HEK293 (cell line): ENCODE measurements around the gene CCDC34.

ENCODE experiments used
- CTCF ChIA-PET: fragments of 350-600 bp; formaldehyde crosslinking; extraction: SDS; loops from one replicate; lab custom pipeline; 2021; ENCODE audit warnings: antibody characterized with exemption; lab: Yijun Ruan, JAX
- POLR2A ChIA-PET: fragments of 300-600 bp; formaldehyde crosslinking; extraction: SDS; loops from one replicate; lab custom pipeline; 2020; ENCODE audit warnings: antibody characterized with exemption, inconsistent platforms; lab: Yijun Ruan, JAX
- H3K27ac ChIP-seq: fragments of 200-500 bp; sonication (Bioruptor generic); 2 replicates; pipeline ENCODE4 v1.5.1; 2014; ENCODE audit warnings: low read depth, low read length, control low read depth, inconsistent platforms; ENCODE audit errors: extremely low read depth
- H3K36me3 ChIP-seq, 2 experiments: fragments of 200-500 bp in 1 of 2; sonication (Bioruptor generic) in 1 of 2; 1 replicate in 1 of 2; 2 replicates in 1 of 2; pipeline ENCODE4 v1.5.1; 2014 to 2017; ENCODE audit warnings: inconsistent platforms in 2 of 2, low read length in 2 of 2; ENCODE audit not compliant: control insufficient read depth in 2 of 2, insufficient read depth in 1 of 2
- H3K4me1 ChIP-seq: fragments of 200-500 bp; sonication (Bioruptor generic); 2 replicates; pipeline ENCODE4 v1.5.1; 2014; ENCODE audit warnings: mild to moderate bottlenecking, low read length, inconsistent platforms; ENCODE audit not compliant: control insufficient read depth, insufficient read depth
- H3K4me3 ChIP-seq: 2 replicates; pipeline ENCODE4 v1.5.1; 2011; ENCODE audit warnings: low read depth, mild to moderate bottlenecking, control low read depth, low read length, moderate library complexity
- H3K9me3 ChIP-seq: fragments of 200-500 bp; sonication (Bioruptor generic); 2 replicates; pipeline ENCODE4 v1.5.1; 2014; ENCODE audit warnings: low read depth, low read length, inconsistent platforms; ENCODE audit not compliant: control insufficient read depth, insufficient read depth
- BCL11B ChIP-seq: fragments of 450-650 bp; formaldehyde crosslinking; IDR thresholded peaks from 2 replicates; pipeline ENCODE4 v1.5.1; 2016; ENCODE audit warnings: low read depth, missing biosample characterization, missing genetic modification characterization
- FEZF1 ChIP-seq: fragments of 450-650 bp; formaldehyde crosslinking; IDR thresholded peaks from 2 replicates; pipeline ENCODE4 v1.5.1; 2016; ENCODE audit warnings: missing biosample characterization, missing genetic modification characterization
- GLIS2 ChIP-seq: fragments of 450-650 bp; formaldehyde crosslinking; IDR thresholded peaks from 2 replicates; pipeline ENCODE4 v1.5.1; 2016; ENCODE audit warnings: missing biosample characterization, missing genetic modification characterization
- REPIN1 ChIP-seq: fragments of 450-650 bp; formaldehyde crosslinking; IDR thresholded peaks from 2 replicates; pipeline ENCODE4 v1.5.1; 2017; ENCODE audit warnings: missing biosample characterization, missing genetic modification characterization, low read depth
- ZBTB17 ChIP-seq: fragments of 450-650 bp; formaldehyde crosslinking; IDR thresholded peaks from 2 replicates; pipeline ENCODE4 v1.5.1; 2016; ENCODE audit warnings: missing biosample characterization, missing genetic modification characterization
- ZNF16 ChIP-seq: fragments of 450-650 bp; formaldehyde crosslinking; IDR thresholded peaks from 2 replicates; pipeline ENCODE4 v1.5.1; 2016; ENCODE audit warnings: low read depth, missing biosample characterization, missing genetic modification characterization
- ZNF174 ChIP-seq: fragments of 450-650 bp; formaldehyde crosslinking; IDR thresholded peaks from 2 replicates; pipeline ENCODE4 v1.5.0; 2017; ENCODE audit warnings: missing biosample characterization, mild to moderate bottlenecking, missing genetic modification characterization
- ZNF266 ChIP-seq: fragments of 450-650 bp; formaldehyde crosslinking; IDR thresholded peaks from 2 replicates; pipeline ENCODE4 v1.5.1; 2016; ENCODE audit warnings: missing biosample characterization, missing genetic modification characterization, low read depth
- ZNF426 ChIP-seq: fragments of 450-650 bp; formaldehyde crosslinking; IDR thresholded peaks from 2 replicates; pipeline ENCODE4 v1.5.1; 2017; ENCODE audit warnings: missing biosample characterization, missing genetic modification characterization, mild to moderate bottlenecking, inconsistent platforms, moderate library complexity
- ZNF530 ChIP-seq: fragments of 450-650 bp; formaldehyde crosslinking; IDR thresholded peaks from 2 replicates; pipeline ENCODE4 v1.5.1; 2016; ENCODE audit warnings: low read depth, missing biosample characterization, missing genetic modification characterization
- ZNF843 ChIP-seq: fragments of 450-650 bp; formaldehyde crosslinking; IDR thresholded peaks from 2 replicates; pipeline ENCODE4 v1.5.1; 2016; ENCODE audit warnings: missing biosample characterization, missing genetic modification characterization
- TF ChIP-seq, protein P1 (sequence below): fragments of 450-650 bp; formaldehyde crosslinking; IDR thresholded peaks from 2 replicates; pipeline ENCODE4 v1.5.1; 2016; ENCODE audit warnings: missing biosample characterization, missing genetic modification characterization, borderline replicate concordance
- TF ChIP-seq, protein P2 (sequence below): fragments of 450-650 bp; formaldehyde crosslinking; IDR thresholded peaks from 2 replicates; pipeline ENCODE4 v1.5.1; 2016; ENCODE audit warnings: missing biosample characterization, missing genetic modification characterization
- TF ChIP-seq, protein P3 (sequence below): fragments of 450-650 bp; formaldehyde crosslinking; IDR thresholded peaks from 2 replicates; pipeline ENCODE4 v1.5.1; 2016; ENCODE audit warnings: missing biosample characterization, missing genetic modification characterization, borderline replicate concordance
- TF ChIP-seq, protein P4 (sequence below): fragments of 450-650 bp; formaldehyde crosslinking; IDR thresholded peaks from 2 replicates; pipeline ENCODE4 v1.5.1; 2016; ENCODE audit warnings: missing biosample characterization, missing genetic modification characterization

Gene CCDC34

DNA sequence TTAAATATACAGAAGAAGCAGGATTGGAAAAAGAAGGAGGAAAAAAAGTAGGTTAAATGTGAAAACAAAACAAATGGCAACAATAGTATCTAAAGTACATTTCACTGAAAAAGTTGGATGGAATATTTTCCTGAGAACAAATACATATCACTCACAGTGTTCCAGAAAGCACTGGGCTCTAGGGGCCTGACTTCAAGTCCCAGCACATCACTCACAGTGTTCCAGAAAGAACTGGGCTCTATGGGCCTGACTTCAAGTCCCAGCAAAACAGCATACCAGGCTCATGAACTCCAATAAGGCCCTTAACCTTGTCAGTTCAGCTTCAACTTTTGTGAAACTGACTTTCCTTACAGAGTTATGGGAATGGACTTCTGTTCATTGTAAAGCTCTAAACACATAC, 46.0 kb upstream of the CCDC34 start (continued):
- TF ChIP-seq, protein P1, sequence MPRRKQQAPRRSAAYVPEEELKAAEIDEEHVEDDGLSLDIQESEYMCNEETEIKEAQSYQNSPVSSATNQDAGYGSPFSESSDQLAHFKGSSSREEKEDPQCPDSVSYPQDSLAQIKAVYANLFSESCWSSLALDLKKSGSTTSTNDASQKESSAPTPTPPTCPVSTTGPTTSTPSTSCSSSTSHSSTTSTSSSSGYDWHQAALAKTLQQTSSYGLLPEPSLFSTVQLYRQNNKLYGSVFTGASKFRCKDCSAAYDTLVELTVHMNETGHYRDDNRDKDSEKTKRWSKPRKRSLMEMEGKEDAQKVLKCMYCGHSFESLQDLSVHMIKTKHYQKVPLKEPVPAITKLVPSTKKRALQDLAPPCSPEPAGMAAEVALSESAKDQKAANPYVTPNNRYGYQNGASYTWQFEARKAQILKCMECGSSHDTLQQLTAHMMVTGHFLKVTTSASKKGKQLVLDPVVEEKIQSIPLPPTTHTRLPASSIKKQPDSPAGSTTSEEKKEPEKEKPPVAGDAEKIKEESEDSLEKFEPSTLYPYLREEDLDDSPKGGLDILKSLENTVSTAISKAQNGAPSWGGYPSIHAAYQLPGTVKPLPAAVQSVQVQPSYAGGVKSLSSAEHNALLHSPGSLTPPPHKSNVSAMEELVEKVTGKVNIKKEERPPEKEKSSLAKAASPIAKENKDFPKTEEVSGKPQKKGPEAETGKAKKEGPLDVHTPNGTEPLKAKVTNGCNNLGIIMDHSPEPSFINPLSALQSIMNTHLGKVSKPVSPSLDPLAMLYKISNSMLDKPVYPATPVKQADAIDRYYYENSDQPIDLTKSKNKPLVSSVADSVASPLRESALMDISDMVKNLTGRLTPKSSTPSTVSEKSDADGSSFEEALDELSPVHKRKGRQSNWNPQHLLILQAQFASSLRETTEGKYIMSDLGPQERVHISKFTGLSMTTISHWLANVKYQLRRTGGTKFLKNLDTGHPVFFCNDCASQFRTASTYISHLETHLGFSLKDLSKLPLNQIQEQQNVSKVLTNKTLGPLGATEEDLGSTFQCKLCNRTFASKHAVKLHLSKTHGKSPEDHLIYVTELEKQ (tag by site-specific recombination), result no peak
- TF ChIP-seq ZNF266 (tag by site-specific recombination), result no peak
- TF ChIP-seq ZNF530 (tag by site-specific recombination), result no peak
- no peak for TF ChIP-seq ZNF16
- TF ChIP-seq ZBTB17, result no peak
- no peak for TF ChIP-seq REPIN1 (tag by site-specific recombination)

DNA sequence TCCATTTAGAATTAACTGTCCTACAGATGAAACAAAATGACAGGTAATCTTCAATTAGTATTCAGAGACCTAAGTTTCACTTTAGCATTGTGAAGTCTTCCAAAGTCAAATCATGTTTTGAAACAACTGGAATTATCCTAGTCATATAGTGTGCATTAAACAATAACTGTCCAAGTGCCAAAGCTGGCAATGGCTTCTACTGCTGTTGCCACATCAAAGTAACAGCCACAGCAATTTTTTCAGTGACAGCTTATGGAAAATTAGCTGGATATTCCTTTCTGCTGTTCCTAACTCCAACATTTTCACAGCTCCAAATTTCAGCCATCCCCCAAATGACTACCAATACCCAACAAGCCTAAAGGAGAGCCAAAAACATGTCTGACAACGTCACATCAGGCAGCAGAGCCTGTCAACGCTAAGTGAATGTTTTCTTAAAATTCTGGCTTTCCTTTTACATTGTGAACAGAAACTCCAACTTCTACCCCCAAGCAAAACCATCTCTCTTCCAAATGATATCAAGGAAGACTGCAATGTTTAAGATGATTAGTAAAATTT, 45.3 kb upstream of the CCDC34 start:
- Histone ChIP-seq H3K36me3 (peaks cover 0 to 3% of the 10 kb centered on the region in 2 experiments; a peak in 1 of 3 replicates), H3K27ac (no peak overlapping the region), H3K4me1 (no peaks in the 10 kb centered on the region)
- POLR2A ChIA-PET, result no interaction called here
- TF ChIP-seq BCL11B (tag by site-specific recombination), result no peak
- TF ChIP-seq ZNF426, result no peak
- no peak for TF ChIP-seq ZNF174
- TF ChIP-seq, protein P2, sequence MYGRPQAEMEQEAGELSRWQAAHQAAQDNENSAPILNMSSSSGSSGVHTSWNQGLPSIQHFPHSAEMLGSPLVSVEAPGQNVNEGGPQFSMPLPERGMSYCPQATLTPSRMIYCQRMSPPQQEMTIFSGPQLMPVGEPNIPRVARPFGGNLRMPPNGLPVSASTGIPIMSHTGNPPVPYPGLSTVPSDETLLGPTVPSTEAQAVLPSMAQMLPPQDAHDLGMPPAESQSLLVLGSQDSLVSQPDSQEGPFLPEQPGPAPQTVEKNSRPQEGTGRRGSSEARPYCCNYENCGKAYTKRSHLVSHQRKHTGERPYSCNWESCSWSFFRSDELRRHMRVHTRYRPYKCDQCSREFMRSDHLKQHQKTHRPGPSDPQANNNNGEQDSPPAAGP (tag by site-specific recombination), result no peak
- TF ChIP-seq, all 188 proteins: peak for 0
- H3K4me3 ChIP-seq, result no peak overlapping the region
- CTCF ChIA-PET, result interaction anchor here (2.1 kb wide), 1 partner anchor 18 kb away, joined by 5 read pairs; no protein-coding TSS in a partner anchor
- no peaks in the 10 kb centered on the region for H3K9me3 ChIP-seq

DNA sequence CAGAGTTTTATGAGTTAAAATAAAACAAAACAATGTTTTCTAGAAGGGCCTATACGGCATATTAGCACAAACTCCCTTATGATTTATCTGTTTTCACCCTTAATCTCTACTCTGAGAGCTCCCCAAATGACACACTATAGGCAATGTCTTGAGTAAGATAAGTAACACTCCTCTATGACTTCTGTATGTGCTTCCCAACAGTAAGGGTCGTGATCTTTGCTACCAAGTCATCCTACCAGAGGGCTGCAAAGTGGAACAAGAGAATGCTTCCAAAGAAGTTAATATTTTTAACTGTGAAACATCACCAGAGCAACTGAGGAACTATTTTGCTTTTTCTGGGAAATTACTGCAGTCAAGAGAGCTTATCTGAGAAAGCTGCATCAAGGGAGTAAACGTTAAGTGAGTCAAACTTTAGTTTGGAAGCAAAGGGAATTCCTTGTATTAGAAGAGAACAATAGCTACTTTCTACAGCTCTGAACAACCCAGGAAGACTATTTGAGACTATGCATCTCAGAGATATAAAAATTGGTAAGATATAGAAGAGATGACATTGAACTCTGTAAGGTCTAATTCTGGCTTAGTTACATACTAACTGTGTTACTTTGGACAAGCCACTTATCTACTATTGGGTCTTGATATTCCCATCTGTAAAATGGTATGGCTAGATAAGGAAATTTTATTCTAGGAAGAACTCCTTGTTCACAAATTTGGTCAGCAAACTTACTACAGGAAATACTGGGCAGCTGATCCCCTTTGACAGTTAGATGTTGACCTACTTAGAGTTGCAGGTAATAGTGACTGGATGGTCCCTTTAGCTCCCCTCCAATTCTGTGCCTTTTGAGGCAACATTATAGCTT, 43.7 kb upstream of the CCDC34 start:
- TF ChIP-seq ZNF843 (tag by site-specific recombination) (no peak), FEZF1 (tag by site-specific recombination) (no peak), GLIS2 (tag by site-specific recombination) (no peak)
- TF ChIP-seq, protein P3, sequence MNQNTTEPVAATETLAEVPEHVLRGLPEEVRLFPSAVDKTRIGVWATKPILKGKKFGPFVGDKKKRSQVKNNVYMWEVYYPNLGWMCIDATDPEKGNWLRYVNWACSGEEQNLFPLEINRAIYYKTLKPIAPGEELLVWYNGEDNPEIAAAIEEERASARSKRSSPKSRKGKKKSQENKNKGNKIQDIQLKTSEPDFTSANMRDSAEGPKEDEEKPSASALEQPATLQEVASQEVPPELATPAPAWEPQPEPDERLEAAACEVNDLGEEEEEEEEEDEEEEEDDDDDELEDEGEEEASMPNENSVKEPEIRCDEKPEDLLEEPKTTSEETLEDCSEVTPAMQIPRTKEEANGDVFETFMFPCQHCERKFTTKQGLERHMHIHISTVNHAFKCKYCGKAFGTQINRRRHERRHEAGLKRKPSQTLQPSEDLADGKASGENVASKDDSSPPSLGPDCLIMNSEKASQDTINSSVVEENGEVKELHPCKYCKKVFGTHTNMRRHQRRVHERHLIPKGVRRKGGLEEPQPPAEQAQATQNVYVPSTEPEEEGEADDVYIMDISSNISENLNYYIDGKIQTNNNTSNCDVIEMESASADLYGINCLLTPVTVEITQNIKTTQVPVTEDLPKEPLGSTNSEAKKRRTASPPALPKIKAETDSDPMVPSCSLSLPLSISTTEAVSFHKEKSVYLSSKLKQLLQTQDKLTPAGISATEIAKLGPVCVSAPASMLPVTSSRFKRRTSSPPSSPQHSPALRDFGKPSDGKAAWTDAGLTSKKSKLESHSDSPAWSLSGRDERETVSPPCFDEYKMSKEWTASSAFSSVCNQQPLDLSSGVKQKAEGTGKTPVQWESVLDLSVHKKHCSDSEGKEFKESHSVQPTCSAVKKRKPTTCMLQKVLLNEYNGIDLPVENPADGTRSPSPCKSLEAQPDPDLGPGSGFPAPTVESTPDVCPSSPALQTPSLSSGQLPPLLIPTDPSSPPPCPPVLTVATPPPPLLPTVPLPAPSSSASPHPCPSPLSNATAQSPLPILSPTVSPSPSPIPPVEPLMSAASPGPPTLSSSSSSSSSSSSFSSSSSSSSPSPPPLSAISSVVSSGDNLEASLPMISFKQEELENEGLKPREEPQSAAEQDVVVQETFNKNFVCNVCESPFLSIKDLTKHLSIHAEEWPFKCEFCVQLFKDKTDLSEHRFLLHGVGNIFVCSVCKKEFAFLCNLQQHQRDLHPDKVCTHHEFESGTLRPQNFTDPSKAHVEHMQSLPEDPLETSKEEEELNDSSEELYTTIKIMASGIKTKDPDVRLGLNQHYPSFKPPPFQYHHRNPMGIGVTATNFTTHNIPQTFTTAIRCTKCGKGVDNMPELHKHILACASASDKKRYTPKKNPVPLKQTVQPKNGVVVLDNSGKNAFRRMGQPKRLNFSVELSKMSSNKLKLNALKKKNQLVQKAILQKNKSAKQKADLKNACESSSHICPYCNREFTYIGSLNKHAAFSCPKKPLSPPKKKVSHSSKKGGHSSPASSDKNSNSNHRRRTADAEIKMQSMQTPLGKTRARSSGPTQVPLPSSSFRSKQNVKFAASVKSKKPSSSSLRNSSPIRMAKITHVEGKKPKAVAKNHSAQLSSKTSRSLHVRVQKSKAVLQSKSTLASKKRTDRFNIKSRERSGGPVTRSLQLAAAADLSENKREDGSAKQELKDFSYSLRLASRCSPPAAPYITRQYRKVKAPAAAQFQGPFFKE (tag by site-specific recombination), result no peak
- TF ChIP-seq, protein P4, sequence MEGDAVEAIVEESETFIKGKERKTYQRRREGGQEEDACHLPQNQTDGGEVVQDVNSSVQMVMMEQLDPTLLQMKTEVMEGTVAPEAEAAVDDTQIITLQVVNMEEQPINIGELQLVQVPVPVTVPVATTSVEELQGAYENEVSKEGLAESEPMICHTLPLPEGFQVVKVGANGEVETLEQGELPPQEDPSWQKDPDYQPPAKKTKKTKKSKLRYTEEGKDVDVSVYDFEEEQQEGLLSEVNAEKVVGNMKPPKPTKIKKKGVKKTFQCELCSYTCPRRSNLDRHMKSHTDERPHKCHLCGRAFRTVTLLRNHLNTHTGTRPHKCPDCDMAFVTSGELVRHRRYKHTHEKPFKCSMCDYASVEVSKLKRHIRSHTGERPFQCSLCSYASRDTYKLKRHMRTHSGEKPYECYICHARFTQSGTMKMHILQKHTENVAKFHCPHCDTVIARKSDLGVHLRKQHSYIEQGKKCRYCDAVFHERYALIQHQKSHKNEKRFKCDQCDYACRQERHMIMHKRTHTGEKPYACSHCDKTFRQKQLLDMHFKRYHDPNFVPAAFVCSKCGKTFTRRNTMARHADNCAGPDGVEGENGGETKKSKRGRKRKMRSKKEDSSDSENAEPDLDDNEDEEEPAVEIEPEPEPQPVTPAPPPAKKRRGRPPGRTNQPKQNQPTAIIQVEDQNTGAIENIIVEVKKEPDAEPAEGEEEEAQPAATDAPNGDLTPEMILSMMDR, result no peak
- TF ChIP-seq, all 188 proteins: peak for 0
- Histone ChIP-seq H3K36me3 (peaks cover 0 to 3% of the 10 kb centered on the region in 2 experiments; a peak in 1 of 3 replicates), H3K4me3 (no peak overlapping the region), H3K27ac (no peak overlapping the region), H3K4me1 (no peaks in the 10 kb centered on the region), H3K9me3 (no peaks in the 10 kb centered on the region)
- CTCF ChIA-PET, result interaction anchor here (0.7 to 2.1 kb wide), 3 partner anchors 12 to 223 kb away, joined by 4 to 5 read pairs (median 5); no protein-coding TSS in a partner anchor
- POLR2A ChIA-PET, result no interaction called here
